22Rv1 (cell line): Measurements from ENCODE around the gene TPI1.

Experiments used
- ZFX ChIP-seq: fragments of 450-650 bp; IDR thresholded peaks from 2 replicates; pipeline ENCODE4 v1.6.1; 2017; ENCODE audit warnings: antibody characterized with exemption, borderline replicate concordance
- TF ChIP-seq, protein P1 (sequence below): fragments of 450-650 bp; IDR thresholded peaks from 2 replicates; pipeline ENCODE4 v1.5.1; 2017; ENCODE audit warnings: mild to moderate bottlenecking

DNA sequence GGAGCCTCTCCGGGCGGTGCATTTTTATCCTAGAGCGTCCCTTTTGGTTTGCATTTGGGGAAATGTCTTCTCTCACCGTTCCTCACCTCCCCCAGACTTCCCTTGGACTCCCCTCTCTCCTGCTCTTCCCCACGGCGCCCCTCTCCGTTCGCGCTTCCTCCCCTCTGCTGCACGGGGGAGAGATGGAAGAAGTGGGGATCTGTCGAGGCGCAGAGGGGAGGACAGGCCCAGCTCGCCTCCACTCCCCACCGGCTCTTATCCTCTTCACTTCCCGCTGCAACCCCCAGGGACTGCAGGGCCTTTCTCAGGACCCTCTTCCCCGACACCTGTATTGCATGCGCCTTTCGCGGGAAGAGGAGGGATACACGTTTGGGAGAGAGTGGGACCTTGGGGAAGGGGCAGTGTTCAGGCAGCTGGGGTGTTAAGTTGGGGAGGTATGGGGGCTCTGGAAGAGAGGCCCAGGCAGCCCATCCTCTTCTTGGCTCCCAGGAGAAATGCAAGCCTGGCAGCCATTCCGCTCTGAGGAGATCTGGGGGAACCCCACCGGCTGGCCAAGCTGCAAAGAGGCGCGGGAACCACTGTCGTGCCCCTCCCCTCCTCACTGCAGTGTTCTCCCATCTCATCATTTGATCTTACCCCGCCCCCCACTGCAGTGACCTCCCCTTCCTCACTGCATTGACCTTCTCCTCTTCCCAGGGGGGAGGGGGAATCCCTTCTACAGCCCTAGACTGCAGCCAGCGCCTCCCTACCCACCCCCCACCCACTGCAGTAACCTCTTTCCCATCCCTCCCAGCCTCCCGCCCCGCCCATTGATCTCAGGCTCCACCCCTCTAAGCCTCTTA lies 47.8 kb downstream of the TPI1 start:
- TF ChIP-seq, protein P1, sequence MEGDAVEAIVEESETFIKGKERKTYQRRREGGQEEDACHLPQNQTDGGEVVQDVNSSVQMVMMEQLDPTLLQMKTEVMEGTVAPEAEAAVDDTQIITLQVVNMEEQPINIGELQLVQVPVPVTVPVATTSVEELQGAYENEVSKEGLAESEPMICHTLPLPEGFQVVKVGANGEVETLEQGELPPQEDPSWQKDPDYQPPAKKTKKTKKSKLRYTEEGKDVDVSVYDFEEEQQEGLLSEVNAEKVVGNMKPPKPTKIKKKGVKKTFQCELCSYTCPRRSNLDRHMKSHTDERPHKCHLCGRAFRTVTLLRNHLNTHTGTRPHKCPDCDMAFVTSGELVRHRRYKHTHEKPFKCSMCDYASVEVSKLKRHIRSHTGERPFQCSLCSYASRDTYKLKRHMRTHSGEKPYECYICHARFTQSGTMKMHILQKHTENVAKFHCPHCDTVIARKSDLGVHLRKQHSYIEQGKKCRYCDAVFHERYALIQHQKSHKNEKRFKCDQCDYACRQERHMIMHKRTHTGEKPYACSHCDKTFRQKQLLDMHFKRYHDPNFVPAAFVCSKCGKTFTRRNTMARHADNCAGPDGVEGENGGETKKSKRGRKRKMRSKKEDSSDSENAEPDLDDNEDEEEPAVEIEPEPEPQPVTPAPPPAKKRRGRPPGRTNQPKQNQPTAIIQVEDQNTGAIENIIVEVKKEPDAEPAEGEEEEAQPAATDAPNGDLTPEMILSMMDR = no peak
- no peak for TF ChIP-seq ZFX
